Stimulated activated CD4-positive, alpha-beta T cell treated with anti-CD3 and anti-CD28 coated beads, Interleukin-12 subunit alpha, Interleukin-12 subunit beta, amount 100 ng/mL, for 48 hours (primary cell): ENCODE measurements around the gene PCDH8.

Experiments
- DNase-seq, 3 donors: peaks; one replicate each; pipeline ENCODE4 v3.0.0-alpha.2; 2020; ENCODE audit warnings: low read depth in 2 of 3, low spot score in 1 of 3

The PCDH8 gene

DNA sequence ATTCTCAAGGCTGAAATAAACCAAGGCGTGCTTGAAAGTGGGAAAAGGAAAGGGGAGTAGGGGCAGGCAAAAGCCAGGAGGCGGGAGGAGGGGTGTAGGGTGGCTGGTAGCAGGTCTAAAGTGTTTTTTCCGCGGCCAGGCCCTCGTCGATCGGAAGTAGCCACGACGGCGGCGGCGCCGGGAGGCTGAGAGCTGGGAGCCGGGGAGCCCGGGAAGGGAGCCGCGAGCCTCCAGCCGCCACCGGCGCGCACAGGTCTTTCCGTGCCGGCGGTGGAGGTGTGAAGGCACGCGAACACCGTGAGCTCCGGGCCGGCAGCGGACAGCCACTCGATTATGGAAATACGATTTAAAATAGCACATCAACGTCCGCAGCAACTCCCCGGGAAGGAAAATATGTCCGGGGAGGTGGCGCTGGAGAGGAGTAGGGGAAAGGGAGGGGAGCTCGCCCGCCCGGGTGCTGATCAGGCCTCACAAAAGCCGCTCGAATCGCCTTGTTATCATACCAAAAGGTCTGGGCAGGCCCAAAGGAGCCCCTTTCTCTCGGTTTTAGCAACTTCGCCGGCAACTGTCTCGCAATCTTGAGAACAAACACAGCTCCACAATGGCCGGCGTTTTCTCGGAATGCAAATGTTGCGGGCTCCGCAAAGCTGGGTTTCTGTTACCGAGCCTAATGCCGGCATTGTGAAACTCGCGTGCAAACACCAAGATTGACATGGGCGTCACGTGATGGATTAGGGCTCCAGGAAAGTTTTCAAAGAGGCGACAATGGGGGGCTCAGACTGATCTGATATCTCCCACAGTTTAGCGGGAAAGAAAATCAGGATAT, 2.9 kb upstream of the PCDH8 start:
- no peak for DNase-seq

DNA sequence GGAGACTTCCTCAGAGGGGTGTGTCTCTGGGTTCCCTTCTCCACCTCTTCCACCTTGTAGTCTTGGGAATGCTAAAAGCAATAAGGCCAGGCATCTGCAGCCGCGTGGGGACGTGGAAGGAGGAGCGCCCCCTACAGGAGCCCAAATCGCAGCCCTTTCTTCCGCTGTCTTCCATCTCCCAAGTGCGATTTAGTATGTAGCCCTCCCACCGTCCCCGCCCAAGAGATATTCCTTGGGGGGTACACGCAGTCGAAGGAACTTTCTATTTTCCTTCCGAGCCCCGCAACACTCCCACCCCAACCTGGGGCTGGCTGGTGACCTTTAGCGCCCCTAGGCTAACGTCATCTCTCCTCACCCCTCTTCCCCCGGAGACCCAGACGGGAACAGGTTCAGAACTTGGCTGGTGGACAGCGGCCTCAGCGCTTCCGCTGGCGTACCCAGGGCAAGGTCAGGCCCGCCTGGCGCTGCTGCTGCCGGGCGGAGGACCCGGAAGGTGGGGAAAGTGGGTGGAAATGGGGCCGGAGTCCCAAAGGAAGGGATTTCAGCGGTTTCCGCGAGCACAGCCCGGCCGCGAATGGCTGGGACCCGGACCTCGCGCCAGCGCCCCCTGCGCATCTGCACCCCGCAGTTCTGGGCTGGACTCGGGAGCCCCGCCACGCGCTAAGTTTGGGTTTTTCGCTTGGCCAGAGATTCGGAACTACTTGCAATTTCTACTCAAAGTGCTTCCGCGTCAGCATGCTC, 2.1 kb upstream of the PCDH8 start:
- DNase-seq: peak in 1 of 3 donors; percentile 22

DNA sequence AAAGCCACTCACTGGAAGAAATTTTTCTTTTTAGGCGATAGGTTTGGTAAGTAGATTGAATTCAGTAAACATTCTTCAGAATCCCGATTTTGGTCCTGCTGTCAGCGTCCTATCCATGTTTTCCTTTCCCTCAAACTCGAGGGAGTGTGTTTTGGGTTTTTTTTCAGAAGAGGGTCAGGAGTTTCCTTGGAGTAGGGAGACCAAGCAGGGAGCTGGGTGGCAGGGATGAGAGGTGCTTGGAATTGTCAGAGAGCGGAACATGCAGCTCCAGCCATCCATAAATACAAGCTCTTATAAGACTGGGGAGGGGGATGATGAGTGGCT, 1.6 kb upstream of the PCDH8 start:
- no peak for DNase-seq

DNA sequence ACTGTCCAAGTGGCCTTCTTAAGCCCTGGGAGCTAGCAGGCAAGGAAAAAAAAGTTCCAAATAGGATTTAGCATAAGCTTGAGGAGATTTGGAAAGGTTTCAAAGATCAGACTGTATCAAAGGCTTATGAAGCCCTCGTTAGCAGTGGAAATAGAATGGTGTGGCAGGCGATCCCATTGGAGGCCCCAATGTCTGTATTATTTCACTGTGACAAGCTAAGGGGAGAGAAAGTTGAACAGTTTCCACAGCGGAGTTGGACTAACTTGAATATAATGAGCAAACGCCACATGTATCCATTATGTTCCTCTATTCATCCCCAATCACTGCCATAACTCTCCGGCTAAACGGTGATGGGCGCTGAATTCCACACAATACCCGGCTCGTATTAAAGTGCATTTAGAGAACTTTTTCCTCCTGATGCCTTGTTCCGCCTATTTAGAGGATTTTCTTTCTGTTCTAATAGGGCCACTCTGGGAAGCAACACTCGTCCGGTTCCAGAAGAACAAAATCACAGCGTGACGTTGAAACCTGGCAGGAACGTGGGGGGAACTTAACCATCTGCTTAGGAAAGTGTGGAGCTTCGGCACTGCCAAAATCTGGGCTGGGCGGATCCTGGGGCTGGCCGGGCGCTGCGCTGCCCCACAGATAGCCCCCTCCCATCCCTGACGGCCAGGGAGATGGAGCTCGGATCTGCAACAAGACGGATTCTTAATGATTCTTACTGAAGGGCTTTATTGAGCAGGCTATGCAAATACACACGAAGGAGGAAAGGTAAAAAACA, 1.0 kb upstream of the PCDH8 start:
- DNase-seq: no peak

DNA sequence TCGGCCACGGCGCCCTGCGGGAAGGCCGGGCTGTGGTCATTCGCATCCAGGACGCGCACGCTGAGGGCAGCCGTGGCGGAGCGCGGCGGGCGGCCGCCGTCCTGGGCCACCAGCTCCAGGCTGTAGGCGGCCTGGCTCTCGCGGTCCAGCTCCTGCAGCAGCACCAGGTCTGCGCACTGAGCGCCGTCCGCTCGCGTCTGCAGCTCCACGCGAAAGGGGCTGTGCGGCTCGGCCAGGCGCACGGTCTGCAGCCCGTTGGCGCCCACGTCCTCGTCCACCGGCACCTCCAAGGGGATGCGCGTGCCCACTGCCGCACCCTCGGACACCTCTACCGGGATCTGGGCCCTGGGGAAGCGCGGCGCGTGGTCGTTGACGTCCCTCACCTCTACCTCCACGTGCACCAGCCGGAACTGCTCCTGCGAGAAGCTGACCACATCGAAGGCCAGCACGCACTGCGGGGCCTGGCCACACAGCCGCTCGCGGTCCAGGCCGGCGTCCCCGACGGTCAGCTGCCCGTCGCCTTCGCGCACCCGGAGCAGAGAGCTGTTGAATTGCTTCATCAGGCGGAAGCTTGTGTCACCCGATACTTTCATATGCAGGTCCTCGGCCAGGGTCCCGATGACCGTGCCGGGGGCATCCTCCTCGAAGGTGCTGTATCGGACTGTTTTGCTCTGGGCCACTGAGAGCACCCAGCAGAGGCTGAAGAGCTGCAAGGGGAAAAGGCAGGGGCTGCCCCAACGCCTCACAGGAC, 583 bp downstream of the PCDH8 start:
- DNase-seq: no peak

DNA sequence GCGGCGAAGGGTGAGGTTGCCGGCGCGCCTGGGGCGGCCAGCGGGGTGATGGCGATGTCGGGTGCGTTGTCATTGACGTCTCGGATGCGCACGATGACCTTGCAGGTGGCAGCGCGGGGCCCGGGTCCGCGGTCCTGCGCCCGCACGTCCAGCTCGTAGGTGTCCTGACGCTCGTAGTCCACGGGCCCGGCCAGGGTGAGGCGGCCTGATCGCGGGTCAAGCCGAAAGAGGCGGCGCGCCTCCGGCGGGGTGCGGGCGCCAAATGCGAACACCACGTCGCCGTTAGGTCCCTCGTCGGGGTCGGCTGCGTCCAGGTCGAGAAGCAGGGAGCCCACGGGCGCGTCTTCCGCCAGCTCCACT, 1.1 kb downstream of the PCDH8 start:
- DNase-seq: no peak

DNA sequence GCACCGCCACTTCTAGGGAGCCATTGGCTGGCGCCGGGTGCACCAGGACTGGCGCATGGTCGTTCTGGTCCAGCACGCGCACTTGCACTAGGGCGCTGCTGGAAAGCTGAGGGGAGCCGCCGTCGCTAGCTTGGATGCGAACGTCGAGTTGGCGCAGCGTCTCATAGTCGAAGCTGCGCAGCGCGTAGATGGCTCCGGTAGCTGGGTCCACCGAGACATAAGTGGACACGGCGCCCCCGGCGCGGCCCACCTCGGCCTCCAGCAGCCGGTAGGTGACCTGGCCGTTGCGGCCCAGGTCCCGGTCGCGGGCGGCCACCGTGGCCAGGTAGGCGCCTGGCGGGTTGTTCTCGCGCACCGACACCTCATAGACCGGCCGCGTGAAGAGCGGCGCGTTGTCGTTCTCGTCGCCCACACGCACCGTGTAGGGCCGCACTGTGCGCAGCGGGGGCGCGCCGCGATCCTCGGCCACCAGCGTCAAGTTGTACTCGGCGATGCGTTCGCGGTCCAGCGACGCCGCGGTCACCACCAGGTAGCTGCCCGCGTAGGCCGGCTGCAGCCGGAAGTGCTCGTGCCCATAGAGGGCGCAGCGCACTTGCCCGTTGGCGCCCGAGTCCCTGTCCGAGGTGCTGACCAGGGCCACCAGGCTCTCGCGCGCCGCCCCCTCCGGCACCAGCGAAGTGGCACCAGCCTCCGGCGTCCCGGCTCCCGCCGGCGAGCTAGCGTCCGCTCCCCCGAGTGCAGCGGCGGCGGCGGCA, 1.7 kb downstream of the PCDH8 start:
- peak in 1 of 3 donors; percentile 37 for DNase-seq

DNA sequence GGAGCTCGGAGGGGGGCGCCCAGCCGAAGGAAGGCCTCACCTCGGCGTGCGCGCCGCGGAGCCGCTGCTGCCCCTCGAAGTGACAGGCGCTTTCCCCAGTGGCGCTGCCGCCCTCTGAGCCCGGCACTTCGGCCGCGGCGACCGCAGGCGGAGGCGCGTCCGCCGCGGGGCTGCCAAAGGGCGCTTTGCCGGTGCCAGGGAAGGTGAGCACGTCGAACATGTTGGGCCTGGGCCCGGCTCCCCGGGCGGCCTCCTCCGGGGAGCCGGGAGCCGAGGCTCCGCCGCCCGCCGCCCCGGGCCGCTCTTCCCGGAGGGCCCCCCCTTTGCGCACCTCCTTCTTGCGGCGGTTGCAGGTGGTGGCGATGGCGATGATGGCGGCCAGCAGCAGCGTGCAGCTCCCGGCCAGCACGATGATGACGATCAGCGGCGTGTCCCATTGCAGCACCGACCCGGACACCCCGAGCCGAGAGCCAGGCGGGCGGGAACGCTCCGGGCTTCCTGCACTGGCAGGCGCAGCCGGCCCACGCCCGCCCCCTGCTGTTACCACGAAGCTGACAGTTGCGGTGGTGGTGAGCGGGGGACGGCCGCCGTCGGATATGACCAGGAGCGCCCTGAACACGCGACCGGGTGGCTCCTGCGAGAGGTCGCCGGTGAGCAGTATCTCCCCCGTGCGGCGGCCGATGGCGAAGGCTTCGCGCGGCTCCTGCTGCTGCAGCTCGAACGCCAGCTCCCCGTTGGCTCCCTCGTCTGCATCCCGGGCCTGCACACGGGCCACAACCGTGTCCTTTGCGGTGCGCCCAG, 2.5 kb downstream of the PCDH8 start:
- no peak for DNase-seq

DNA sequence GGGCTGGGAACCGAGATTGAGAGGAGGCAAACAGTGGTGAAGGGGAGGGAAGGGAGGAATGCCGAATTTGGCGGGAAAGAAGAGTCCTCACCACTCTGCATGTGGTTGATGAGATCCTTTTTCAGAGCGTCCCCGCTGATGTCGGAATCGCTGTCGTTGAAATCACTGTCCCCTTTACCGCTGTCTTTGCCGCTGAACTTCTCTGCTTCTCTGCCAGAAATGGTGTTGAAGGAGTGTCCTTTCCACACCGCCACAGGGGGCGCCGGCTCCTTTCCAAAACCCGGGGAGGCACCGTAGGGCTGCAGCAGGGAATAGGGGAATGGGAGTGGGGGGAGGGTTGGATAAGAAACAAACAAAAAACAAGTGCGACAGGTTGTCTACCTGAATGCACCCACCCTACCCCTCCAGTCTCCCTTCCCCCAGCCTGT, 3.1 kb downstream of the PCDH8 start:
- no peak for DNase-seq

DNA sequence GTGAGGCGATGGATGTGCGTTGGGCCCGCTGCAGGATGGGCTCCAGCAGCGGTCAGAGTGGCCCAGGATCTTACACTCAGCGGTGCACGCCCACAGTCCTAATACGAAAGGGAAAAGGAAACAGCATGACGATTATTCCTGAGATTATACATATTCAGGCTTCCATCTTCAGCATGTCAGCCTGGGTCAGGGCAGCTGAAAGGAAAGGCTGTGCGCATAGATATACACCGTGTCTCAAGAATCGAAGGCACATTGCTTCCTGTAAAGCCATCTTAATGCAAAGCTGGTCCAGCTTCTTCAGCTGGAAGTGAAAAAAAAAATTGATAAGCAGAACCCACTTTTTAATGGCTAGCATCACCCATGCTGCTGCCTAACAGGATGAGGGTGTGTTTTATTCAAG, 3.6 kb downstream of the PCDH8 start:
- no peak for DNase-seq

DNA sequence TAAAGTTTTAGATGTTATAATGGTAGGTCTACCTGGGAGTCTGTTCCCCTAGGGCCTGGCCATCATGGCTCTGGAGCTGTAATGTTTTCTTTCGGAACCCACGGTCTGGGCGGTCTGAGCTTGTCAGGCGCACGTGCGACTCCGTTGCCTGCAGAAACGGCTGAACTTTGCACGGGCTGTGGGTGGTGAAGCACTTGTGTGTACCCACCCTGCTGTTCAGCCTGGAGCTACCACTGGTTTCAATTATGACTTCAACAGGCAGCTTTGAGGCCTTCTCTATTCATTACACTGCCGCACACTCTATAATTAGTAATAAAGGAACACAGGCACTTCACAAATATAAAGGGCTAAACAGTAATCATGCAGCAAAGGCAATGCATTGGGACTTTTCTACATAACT, 6.0 kb downstream of the PCDH8 start:
- DNase-seq: no peak

DNA sequence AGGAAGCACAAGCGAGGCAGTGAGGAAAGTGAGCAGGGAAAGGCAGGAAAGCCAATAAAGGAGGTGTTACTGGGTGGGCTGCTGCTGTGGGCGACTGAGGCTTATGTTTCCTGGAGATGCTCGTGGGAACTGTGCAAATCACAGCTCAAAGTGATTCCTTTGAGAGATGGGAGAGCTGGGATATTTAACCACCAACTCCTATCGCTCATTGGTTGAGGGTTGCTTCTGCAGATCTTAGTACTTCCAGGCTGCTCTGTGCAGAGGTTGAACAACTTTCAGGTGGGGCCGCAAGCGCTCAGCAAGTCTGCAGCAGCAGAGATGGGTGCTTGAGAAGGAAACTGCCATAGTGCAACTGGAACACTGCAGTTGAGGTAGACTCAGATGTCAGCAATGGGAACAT, 8.4 kb downstream of the PCDH8 start:
- no peak for DNase-seq

DNA sequence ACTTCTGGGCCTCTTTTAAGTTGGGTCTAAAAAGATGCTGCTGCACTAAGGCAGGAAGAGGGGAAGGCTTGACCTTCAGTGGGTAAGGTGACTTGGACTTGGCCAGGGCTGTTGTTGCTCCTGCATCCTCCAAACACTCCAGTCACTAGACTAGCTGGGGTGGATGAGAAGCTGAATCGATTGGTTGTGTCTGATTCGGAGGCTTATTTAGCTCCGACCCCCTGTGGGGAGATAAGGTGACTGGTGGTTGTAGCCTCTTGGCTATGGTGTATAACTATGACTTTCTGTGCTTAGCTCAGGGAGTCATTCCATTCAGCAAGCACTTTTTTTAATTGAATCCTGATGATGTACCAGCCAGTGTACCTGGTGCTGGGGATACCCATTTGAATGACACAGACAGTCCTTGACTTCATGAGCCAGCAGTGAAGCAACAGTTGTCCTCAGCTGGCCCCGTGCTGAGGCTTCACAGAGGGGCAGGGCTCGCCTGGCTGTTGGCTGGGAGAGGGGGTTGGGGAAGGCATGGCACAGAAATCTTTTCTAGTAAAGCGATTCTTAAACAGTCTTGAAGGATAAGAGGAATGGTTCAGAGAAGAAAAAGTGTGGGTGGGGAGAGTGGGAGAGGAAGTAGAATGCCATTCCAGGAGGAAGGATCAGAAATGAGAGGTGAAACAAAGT, 9.9 kb downstream of the PCDH8 start:
- no peak for DNase-seq

DNA sequence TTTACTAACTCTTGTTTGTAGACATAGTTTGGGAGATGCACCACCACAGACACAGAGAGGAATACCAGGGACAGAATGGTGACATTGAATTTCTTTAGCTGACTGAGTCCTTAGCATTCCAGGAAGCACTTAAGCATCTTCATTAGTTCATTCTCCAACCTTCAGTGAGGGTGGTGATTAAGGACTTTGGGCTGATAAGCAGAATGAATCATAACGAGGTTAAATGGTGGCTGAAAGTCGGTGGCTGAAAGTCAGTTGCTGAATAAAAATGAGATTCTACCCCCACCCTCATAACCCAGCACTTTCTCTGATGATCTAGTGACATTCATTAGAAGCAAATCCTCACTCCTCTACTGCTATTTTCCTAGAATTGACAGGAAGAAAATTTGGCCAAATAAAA, 10.6 kb downstream of the PCDH8 start:
- no peak for DNase-seq

DNA sequence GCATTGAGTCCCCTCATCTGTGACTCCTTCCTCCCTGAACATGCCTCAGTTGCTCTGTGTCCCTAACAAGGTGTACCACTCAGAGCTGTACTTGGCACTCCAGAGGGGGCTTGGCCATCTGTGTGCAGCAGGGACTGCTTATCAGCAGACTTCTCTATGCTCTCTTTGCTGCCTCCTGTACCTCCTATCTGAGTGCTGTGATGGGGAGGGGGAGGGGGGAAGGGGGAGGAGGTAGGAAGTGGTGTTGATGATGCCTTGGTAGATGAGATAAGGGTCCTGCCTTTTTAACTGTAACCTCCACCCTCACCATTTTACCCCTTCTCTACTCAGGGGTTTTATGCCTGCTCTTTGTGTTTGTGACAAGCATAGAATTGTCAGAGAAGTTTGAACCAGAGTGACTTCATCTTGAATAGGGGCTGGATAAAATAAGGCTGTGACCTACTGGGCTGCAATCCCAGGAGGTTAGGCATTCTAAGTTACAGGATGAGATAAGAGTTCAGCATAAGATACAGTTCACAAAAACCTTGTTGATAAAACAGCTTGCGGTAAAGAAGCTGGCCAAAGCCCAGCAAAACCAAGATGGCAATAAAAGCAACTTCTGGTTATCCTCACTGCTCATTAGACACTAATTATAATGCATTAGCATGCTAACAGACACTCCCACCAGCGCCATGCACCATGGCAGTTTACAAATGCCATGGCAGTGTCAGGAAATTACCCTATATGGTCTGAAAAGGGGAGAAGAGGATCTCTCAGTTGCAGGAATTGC, 13.2 kb downstream of the PCDH8 start:
- no peak for DNase-seq

DNA sequence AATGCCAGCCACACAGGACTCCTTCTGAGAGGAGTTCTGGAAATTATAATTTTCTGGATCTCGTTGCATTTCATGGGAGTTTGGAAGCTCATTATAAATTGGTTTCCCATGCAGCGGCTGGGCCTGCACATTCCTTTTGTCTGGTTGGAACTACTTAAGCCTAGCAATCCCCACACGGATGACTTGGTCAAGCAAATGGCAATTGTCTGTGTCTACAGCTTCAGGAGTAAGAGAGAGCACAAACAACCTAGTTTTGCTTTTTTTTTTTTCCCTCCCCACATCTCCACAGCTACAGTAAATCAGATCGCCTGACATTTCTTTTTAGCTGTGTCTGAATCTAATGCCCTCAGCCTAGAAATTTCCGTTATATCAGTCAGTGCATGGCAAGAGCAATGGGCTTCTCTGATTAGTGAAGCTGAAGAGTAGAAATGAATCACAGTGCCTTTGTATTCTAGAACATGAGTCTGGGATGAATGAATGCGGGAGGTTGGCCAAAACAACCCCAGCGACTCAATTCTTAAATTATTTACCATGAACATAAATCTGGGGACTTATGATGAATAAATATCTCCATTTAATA, 15.1 kb downstream of the PCDH8 start:
- no peak for DNase-seq

DNA sequence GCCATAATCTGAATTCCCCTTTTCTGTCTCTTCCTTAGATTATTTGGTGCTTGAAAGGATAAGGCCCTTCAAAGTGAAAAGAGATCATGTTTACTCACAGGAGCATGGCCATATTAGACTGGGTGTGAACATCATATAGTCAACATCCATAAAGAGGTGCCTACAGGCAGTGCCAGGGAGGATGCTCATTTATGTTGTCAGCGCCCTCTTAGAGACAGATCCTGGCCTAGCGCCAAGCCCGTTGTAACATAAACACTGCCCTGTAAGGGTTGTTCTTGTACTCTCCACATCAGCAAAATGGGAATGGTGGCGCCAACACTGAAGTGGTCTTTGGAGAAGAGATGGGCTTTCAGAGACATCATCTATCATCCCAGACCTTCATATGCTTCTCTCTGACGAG, 16.1 kb downstream of the PCDH8 start:
- DNase-seq: no peak

DNA sequence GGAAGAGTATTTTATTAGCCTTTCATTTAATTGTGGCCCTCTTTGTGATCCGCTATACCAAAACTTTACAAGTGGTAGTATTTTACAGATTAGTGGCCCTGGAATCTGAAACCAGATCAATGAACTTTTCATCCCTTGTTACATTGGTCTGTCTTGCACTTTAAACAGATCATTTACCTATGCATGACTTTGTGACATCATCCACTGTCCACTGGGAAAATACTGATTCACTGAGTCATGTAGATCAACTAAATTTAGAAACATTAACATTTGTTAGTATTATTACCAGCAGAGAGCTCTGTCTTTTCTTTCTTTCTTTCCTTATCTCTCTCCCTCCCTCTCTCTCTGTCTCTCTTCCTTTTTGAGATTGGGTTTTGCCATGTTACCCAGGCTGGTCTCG, 17.5 kb downstream of the PCDH8 start:
- DNase-seq: no peak
